HepG2 (cell line): Measurements from ENCODE around the gene ZBTB17. TPM values are rescaled to one million over a fixed set of nuclear protein-coding genes. Genes with fewer than 3 reads are reported as not detected.

Experiments used
- NAIF1 ChIP-seq: sonication (generic); formaldehyde crosslinking; IDR thresholded peaks from 2 replicates; pipeline ENCODE4 v1.5.0; 2020; ENCODE audit warnings: mild to moderate bottlenecking, missing genetic modification reagents, borderline replicate concordance
- NFKBIZ ChIP-seq: IDR thresholded peaks from 2 replicates; pipeline ENCODE4 v1.6.1; 2018; ENCODE audit warnings: missing genetic modification reagents, missing compliant biosample characterization
- POLR2AphosphoS2 ChIP-seq: IDR thresholded peaks from 2 replicates; pipeline ENCODE4 v1.6.1; 2011; ENCODE audit warnings: low read depth, low read length, improper control_type of control experiment
- RFX1 ChIP-seq: fragments of 450-650 bp; IDR thresholded peaks from 2 replicates; pipeline ENCODE4 v1.6.1; 2017
- SSRP1 ChIP-seq: IDR thresholded peaks from 2 replicates; pipeline ENCODE4 v1.6.1; 2016; ENCODE audit warnings: control low read depth
- ZBTB20 ChIP-seq: sonication (generic); formaldehyde crosslinking; IDR thresholded peaks from 2 replicates; pipeline ENCODE4 v1.8.1; 2023; ENCODE audit warnings: missing genetic modification reagents, low read depth, mild to moderate bottlenecking, borderline replicate concordance
- ZMYM4 ChIP-seq: sonication (generic); formaldehyde crosslinking; IDR thresholded peaks from 2 replicates; pipeline ENCODE4 v1.8.1; 2023; ENCODE audit warnings: mild to moderate bottlenecking, missing genetic modification reagents
- ZNF468 ChIP-seq: sonication (generic); formaldehyde crosslinking; IDR thresholded peaks from 2 replicates; pipeline ENCODE4 v1.8.0; 2022; ENCODE audit warnings: mild to moderate bottlenecking, moderate library complexity, missing genetic modification reagents
- polyA plus RNA-seq, 8 experiments: library from polyadenylated mRNA; depleted of rRNA in 3 of 8; stranded (reverse) in 7 of 8; unstranded in 1 of 8; fragments of >200 nt; fragmentation: Illumina TruSeq in 4 of 8; extraction: Trizol in 4 of 8; gene quantifications; 2 replicates each; pipeline versions ENCODE4 v1.2.1 to v1.2.3, GENCODE V29; 2011 to 2016; ENCODE audit warnings: low read depth in 4 of 8, missing spikeins in 1 of 8, mixed read lengths in 1 of 8; ENCODE audit not compliant: insufficient read depth in 1 of 8
- total RNA-seq, 5 experiments: library from RNA; depleted of rRNA; stranded (reverse); fragments of >200 nt; fragmentation: Illumina TruSeq; extraction: Trizol; gene quantifications; 2 replicates each; pipeline ENCODE4 v1.2.3, GENCODE V29; 2016; ENCODE audit warnings: low read depth in 1 of 5
- TF ChIP-seq, protein P1 (sequence below): sonication (generic); formaldehyde crosslinking; IDR thresholded peaks from 2 replicates; pipeline ENCODE4 v1.4.0; 2020; ENCODE audit warnings: missing genetic modification reagents
- TF ChIP-seq, protein P2 (sequence below): sonication (generic); formaldehyde crosslinking; IDR thresholded peaks from 2 replicates; pipeline ENCODE4 v1.4.0; 2020; ENCODE audit warnings: mild to moderate bottlenecking, missing genetic modification reagents

The ZBTB17 gene
- total and polyA plus RNA-seq, 2 of the 13 experiments (the other 11 are each of a cell fraction or from before 2014, with no cell fraction given), result 16.7 to 17.0 TPM

DNA sequence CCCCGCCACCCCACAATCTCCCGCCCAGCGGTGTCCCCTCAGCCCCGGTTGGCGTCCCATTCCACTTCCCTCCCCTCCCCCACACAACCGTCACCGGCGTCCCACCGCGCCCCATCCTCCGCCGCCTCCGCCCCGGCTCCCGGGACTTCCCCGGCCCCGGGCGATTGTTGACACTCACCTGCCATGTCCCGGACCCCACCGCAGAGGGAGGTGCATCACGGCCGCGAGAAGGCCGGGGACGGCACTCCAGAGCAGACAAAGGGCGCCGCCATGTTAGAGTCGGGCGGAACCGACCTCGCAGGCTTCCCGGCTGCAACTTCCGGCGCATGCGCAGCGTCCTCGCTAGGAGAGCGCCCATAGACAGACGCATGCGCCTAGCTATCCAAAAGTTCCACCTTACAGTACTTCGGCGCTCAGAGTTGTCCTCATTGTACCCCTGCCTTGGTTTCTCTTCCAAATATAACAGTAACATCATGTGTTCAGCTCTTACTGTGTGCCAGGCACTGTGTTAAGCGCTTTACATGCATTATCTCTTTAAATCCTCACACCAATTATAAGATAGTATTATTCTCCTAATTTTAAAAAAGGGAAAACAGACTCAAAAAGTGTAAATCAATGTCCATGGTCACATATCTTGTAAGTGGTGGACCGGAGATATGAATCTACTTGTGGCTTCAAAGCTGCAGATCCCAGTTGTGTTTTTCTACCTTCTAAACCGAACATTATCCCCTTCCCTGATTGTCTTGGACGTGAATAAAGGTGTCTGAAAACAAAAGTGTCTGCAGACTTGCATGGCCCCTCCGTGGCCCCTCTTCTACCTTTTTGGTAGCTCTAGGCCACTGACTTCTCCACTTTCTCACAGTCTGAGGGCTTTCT lies at the start of gene ZBTB17 (continued):
- TF ChIP-seq, protein P1, sequence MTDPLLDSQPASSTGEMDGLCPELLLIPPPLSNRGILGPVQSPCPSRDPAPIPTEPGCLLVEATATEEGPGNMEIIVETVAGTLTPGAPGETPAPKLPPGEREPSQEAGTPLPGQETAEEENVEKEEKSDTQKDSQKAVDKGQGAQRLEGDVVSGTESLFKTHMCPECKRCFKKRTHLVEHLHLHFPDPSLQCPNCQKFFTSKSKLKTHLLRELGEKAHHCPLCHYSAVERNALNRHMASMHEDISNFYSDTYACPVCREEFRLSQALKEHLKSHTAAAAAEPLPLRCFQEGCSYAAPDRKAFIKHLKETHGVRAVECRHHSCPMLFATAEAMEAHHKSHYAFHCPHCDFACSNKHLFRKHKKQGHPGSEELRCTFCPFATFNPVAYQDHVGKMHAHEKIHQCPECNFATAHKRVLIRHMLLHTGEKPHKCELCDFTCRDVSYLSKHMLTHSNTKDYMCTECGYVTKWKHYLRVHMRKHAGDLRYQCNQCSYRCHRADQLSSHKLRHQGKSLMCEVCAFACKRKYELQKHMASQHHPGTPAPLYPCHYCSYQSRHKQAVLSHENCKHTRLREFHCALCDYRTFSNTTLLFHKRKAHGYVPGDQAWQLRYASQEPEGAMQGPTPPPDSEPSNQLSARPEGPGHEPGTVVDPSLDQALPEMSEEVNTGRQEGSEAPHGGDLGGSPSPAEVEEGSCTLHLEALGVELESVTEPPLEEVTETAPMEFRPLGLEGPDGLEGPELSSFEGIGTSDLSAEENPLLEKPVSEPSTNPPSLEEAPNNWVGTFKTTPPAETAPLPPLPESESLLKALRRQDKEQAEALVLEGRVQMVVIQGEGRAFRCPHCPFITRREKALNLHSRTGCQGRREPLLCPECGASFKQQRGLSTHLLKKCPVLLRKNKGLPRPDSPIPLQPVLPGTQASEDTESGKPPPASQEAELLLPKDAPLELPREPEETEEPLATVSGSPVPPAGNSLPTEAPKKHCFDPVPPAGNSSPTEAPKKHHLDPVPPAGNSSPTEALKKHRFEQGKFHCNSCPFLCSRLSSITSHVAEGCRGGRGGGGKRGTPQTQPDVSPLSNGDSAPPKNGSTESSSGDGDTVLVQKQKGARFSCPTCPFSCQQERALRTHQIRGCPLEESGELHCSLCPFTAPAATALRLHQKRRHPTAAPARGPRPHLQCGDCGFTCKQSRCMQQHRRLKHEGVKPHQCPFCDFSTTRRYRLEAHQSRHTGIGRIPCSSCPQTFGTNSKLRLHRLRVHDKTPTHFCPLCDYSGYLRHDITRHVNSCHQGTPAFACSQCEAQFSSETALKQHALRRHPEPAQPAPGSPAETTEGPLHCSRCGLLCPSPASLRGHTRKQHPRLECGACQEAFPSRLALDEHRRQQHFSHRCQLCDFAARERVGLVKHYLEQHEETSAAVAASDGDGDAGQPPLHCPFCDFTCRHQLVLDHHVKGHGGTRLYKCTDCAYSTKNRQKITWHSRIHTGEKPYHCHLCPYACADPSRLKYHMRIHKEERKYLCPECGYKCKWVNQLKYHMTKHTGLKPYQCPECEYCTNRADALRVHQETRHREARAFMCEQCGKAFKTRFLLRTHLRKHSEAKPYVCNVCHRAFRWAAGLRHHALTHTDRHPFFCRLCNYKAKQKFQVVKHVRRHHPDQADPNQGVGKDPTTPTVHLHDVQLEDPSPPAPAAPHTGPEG (CRISPR knock-in tag), result no peak
- TF ChIP-seq NAIF1 (no peak), ZNF468 (CRISPR knock-in tag) (no peak), ZBTB20 (CRISPR knock-in tag) (no peak), SSRP1 (CRISPR knock-in tag) (no peak), ZMYM4 (CRISPR knock-in tag) (peak; percentile 38; the same call in 1 of the 2 replicates), RFX1 (no peak), POLR2AphosphoS2 (no peak), NFKBIZ (no peak; the same call in 1 of the 2 replicates)
- TF ChIP-seq, protein P2, sequence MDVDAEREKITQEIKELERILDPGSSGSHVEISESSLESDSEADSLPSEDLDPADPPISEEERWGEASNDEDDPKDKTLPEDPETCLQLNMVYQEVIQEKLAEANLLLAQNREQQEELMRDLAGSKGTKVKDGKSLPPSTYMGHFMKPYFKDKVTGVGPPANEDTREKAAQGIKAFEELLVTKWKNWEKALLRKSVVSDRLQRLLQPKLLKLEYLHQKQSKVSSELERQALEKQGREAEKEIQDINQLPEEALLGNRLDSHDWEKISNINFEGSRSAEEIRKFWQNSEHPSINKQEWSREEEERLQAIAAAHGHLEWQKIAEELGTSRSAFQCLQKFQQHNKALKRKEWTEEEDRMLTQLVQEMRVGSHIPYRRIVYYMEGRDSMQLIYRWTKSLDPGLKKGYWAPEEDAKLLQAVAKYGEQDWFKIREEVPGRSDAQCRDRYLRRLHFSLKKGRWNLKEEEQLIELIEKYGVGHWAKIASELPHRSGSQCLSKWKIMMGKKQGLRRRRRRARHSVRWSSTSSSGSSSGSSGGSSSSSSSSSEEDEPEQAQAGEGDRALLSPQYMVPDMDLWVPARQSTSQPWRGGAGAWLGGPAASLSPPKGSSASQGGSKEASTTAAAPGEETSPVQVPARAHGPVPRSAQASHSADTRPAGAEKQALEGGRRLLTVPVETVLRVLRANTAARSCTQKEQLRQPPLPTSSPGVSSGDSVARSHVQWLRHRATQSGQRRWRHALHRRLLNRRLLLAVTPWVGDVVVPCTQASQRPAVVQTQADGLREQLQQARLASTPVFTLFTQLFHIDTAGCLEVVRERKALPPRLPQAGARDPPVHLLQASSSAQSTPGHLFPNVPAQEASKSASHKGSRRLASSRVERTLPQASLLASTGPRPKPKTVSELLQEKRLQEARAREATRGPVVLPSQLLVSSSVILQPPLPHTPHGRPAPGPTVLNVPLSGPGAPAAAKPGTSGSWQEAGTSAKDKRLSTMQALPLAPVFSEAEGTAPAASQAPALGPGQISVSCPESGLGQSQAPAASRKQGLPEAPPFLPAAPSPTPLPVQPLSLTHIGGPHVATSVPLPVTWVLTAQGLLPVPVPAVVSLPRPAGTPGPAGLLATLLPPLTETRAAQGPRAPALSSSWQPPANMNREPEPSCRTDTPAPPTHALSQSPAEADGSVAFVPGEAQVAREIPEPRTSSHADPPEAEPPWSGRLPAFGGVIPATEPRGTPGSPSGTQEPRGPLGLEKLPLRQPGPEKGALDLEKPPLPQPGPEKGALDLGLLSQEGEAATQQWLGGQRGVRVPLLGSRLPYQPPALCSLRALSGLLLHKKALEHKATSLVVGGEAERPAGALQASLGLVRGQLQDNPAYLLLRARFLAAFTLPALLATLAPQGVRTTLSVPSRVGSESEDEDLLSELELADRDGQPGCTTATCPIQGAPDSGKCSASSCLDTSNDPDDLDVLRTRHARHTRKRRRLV, result no peak
